Measurements from ENCODE around the gene TRIM7.

- TF ChIP-seq EZH2phosphoT487 (IDR thresholded peaks at IDR 0.05; ENCODE audit: borderline replicate concordance, low read length) (no peak), CTCF (conservative IDR thresholded peaks at IDR 0.05; ENCODE audit: low read depth, low read length) (no peak), EZH2 (IDR thresholded peaks at IDR 0.05; ENCODE audit: low read length, unreplicated experiment) (no peak)
Observed at GRCh38 chr5:181215997-181216989, 11.3 kb upstream of the TRIM7 start.
